HEK293 (cell line): Measurements from ENCODE around the gene DEAF1.

Source experiments
- ATF2 ChIP-seq: fragments of 450-650 bp; formaldehyde crosslinking; IDR thresholded peaks from 2 replicates; pipeline ENCODE4 v1.5.1; 2016; ENCODE audit warnings: missing biosample characterization, missing genetic modification characterization, low read depth
- KLF16 ChIP-seq: fragments of 450-650 bp; formaldehyde crosslinking; IDR thresholded peaks from 2 replicates; pipeline ENCODE4 v1.5.1; 2017; ENCODE audit warnings: missing biosample characterization, missing genetic modification characterization
- PBX3 ChIP-seq: sonication (generic); formaldehyde crosslinking; IDR thresholded peaks from 2 replicates; pipeline ENCODE4 v1.8.1; 2022; ENCODE audit warnings: mild to moderate bottlenecking, moderate library complexity, missing genetic modification reagents
- ZNF510 ChIP-seq: fragments of 450-650 bp; formaldehyde crosslinking; IDR thresholded peaks from 2 replicates; pipeline ENCODE4 v1.5.1; 2018; ENCODE audit warnings: mild to moderate bottlenecking, missing genetic modification characterization, missing biosample characterization; ENCODE audit not compliant: insufficient replicate concordance
- ZNF555 ChIP-seq: fragments of 450-650 bp; formaldehyde crosslinking; conservative IDR thresholded peaks from 2 replicates; pipeline ENCODE4 v1.5.1; 2017; ENCODE audit warnings: missing biosample characterization, mild to moderate bottlenecking, missing genetic modification characterization, inconsistent platforms
- TF ChIP-seq, protein P1 (sequence below): fragments of 450-650 bp; formaldehyde crosslinking; IDR thresholded peaks from 2 replicates; pipeline ENCODE4 v1.5.1; 2016; ENCODE audit warnings: missing biosample characterization, missing genetic modification characterization

DNA sequence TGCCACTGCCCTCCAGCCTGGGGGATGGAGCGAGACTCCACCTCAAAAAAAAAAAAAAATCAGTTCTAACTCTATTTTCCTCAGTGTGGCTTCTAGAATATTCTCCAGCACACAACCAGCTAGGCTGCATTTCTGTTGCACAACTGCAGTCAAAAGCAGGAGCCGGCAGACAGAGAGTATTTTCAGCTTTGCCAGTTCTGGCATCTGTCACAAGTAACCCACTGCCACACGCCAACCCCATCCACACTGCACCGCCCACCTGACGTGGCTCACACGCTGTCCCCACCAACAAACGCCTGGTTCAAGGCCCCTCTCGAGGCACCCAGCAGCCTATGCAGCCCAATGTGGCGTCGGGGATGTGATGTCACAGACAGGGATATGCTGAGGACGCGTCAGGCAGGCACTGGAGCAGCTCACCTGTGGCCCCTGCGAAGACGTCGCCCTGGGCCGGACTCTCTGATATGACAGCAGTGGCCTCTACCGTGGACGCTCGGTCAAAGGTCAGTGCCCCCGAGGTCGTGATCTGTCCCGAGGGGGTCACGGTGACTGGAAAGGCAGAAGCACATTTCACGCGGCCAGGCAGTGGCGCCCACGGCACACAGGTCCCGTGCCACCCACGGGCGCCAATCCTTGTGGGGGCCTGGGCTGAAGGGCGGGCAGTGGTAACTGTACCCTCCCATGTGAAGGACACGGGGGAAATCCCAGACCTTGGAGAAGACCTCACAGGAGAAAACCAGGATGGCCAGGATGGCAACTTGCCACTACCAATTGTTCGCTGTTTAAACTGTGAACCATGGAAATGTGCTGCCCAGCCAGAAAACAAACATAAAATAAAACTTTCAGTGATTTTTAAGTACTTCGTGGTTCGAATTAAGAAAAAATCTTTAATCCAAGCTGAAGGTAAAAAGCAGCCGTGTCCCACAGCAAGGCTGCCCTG, 15.5 kb downstream of the DEAF1 start:
- TF ChIP-seq, protein P1, sequence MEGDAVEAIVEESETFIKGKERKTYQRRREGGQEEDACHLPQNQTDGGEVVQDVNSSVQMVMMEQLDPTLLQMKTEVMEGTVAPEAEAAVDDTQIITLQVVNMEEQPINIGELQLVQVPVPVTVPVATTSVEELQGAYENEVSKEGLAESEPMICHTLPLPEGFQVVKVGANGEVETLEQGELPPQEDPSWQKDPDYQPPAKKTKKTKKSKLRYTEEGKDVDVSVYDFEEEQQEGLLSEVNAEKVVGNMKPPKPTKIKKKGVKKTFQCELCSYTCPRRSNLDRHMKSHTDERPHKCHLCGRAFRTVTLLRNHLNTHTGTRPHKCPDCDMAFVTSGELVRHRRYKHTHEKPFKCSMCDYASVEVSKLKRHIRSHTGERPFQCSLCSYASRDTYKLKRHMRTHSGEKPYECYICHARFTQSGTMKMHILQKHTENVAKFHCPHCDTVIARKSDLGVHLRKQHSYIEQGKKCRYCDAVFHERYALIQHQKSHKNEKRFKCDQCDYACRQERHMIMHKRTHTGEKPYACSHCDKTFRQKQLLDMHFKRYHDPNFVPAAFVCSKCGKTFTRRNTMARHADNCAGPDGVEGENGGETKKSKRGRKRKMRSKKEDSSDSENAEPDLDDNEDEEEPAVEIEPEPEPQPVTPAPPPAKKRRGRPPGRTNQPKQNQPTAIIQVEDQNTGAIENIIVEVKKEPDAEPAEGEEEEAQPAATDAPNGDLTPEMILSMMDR (tag by site-specific recombination) = no peak
- TF ChIP-seq KLF16 (tag by site-specific recombination) (no peak), ZNF555 (tag by site-specific recombination) (no peak), PBX3 (CRISPR knock-in tag) (no peak), ZNF510 (tag by site-specific recombination) (no peak), ATF2 (tag by site-specific recombination) (no peak)
